ENCODE results near the gene SNN.

GRCh38 chr16:11692651-11693050 is 24.4 kb downstream of the SNN start:
- TF ChIP-seq TAF1 (IDR thresholded peaks at IDR 0.05; ENCODE audit: borderline replicate concordance, insufficient read depth, low read length) (no peak), REST (IDR thresholded peaks at IDR 0.05; ENCODE audit: insufficient read depth in 1 of 2, low read depth in 2 of 2, low read length in 2 of 2) (no peak)

Data from PFSK-1 (cell line).